COR-L47 (cell line): ENCODE data around the gene RAE1.

Source experiments
- DNase-seq: peaks from one replicate; lab custom pipeline; 2025; lab: John Stamatoyannopoulos, UW

RAE1 gene, protein sequence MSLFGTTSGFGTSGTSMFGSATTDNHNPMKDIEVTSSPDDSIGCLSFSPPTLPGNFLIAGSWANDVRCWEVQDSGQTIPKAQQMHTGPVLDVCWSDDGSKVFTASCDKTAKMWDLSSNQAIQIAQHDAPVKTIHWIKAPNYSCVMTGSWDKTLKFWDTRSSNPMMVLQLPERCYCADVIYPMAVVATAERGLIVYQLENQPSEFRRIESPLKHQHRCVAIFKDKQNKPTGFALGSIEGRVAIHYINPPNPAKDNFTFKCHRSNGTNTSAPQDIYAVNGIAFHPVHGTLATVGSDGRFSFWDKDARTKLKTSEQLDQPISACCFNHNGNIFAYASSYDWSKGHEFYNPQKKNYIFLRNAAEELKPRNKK

DNA sequence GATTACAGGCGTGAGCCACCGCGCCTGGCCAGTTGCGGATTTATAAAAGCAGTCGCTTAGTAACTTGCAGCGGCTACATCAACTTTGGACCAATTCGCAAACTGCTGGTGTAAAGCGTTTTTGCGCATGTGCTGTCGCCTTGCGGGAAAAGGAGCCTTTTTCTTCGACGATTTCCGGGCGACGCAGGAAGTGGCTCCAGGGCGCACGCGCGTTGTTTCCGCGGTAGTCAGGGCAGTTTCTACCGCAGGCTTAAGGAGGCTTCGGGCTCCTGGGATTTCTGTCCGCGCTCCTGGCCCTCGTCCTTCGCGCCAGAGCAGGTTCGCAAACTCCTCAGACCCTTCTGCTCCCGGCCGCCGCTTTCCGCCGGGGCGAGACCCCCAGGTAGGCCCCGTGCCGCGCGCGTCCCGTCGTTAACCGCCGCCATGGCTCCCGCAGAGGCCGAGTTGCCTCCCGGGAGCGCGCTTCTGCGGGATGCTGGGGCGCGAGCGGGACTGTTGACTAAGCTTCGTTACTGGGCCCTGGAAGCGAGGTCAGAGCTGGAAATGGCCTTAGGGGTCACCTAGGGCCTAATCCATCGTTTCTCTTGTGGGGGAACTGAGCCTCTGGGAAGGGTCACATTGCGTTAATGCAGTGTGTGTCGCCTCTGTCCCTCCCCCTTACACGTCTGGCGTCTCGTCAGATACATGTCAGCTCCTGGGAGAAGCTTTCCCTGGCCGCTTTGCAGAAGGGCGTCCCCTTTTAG, at the start of gene RAE1:
Gene RAE1 (plus strand): TSS at position 214 of the 742 bp plus-strand sequence. CDS start 2,784 bp downstream, outside the sequence.
- DNase-seq = peak; percentile 92

DNA sequence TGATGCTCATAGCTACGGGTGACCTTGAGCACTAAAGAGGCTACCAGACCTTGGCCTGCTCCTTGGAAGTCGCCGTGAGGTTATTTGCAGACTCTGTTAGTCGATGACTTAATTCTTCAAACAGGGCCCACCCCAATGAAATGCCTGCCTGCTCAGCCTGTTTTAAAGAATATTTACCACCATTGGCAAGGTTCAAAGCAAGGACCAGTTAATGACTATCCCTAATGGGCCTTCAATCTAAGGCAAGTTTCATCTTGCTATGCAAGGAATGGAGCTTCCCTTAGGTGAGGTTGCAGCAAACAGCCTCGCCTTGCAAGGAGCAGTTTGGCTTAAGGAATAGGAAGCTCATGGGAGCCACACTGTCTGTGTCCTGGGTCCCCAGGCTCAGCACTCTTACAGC, 44.3 kb upstream of the RAE1 start:
- no peak for DNase-seq

DNA sequence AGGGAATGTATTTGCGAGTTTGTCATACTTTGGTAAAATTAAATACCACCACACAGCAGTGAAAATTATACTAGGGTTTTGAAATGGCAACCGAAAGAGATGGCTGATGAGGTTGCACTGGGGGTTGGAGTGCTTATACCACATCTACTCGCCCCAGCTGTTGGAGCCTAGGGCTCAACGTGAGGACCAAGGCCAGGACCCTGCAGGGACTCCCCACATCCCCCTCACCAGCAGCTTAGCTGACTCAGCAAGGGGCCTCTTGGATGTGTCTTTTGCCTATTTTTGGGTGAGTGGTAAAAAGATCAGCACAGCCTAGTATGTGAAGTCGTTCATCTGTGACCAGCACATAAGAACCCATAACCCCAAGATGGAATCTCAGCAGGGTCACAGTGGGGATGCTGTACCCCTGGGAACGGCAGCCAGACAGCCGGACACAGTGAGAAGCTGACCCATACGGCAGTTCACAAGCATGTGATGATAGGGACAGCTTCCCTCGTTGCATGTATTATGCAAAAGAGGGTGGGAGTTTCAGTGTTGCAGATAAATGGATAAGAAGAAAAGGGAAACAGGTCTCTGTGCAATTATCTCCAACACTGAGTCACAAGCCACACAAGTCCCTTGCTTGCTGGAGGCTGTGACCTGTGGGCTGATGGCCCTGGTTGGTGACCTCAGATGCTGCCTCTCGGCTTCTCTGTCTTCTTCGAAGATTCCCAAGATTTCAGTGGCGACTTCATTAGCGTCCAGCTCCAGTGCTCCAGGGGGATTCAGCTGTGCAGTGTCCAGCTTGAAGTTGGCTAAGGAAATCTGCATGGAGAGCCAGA, 42.4 kb upstream of the RAE1 start:
- no peak for DNase-seq

DNA sequence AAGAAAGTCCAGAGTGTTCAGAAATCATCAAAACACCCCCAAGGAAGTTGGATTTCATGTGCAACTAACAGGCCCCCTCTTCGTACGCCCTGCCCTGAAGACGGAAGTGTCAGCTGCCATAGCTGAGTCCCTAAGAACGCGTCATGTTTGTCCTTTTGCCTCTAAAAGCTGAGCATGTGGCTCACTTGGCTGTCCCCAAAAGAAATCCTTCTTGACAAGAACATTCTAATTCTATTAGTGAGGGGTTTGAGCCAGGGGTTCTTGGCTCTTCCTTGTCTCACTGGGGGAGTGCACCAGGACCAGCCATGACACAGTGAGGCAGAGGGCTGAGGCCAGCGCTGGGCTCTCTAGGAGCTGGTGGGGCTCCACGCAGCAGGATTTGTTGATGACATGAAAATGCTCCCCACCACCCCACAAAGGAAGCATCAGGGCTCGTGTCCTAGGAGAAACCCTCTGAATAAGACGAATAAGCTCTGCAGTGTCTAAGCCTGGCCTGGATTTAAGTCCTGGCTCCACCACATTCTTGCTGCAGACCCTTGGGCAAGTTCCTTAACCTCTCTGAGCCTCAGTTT, 41.4 kb upstream of the RAE1 start:
- no peak for DNase-seq

DNA sequence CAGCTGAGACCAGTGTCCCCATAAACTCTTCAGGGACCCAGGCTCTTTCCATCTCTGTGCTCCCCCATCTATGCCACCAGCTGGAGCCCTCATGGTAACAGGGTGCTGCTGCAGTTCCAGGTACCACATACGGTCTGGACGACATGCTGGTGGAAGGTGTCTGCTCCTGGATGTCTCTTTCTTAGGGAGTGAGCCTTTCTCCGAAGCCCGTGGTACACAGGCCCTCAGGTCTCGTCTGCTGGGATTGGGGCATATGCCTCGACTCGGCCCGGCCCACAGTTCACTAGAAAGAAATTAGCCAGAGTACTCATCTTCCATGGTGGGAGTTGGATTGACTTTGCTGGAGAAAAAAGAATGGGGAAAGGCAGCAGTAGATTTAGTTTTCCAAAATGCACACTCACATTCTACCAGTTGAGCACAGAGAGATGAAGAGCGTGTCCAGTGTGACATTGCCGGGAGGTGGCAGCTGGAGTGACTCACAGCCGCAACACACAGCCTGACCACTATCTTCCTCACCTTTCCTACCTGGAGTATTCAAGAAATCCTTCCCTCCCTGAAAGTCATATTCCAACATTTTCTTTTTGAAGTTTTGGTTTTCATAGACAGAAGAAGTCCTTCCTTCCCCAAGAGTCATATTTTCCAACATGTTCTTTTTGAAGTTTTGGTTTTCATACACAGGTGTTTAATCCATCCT, 40.1 kb upstream of the RAE1 start:
- DNase-seq = no peak

DNA sequence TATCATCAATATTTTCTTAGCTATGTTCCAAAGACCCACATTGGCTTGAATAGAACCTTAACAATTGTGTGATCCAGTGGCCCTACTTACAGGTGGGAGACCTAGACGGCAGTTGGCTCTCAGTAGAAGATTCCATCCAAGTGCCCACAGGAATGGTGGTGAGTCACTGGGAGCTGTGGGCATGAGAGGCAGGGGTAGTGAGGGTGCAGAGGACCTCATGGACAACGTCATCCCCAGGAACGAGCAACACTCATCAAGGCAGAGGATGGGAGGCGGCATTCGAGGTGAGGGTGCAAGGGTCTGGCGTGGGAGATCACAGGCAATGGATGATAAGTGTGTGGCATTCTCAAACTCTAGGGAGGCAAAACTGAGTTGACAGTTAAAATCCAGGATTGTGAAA, 38.9 kb upstream of the RAE1 start:
- no peak for DNase-seq

DNA sequence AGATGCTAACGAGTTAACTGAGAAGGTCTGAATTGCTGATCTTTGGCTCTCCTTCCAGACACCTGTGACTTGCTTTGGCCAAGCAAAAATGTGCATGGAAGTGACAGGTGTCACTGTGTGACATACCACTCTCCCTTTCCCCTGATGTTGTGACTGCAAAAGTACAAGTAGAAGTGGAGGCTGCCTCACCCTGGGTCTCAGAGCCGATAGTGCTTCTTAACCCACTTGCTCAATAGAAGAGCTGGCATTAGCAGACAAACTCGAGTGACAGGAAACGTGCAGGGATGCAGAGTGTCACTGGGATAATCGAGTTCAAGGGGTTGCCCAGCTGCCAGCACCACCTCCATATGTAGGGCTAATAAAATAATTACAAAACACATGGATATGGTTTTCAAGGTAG, 37.8 kb upstream of the RAE1 start:
- DNase-seq = no peak

DNA sequence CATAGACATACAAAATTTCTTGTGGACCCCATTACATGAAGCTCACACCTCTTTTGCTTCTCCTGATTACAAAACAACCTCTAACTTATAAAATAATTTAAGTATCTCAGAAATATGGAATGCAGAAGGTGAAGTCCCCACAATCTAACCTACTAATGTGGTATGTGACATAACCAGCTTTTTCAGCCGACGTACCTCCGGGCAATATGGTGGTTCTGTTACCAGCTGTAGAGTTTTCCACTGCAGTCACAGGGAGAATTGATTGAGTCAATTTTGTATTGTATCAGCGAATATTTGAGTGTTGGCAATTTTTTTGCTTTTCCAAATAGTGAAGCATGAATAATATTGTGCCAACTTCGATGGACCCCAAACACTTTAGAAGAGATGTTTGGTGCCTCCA, 37.1 kb upstream of the RAE1 start:
- DNase-seq = no peak

DNA sequence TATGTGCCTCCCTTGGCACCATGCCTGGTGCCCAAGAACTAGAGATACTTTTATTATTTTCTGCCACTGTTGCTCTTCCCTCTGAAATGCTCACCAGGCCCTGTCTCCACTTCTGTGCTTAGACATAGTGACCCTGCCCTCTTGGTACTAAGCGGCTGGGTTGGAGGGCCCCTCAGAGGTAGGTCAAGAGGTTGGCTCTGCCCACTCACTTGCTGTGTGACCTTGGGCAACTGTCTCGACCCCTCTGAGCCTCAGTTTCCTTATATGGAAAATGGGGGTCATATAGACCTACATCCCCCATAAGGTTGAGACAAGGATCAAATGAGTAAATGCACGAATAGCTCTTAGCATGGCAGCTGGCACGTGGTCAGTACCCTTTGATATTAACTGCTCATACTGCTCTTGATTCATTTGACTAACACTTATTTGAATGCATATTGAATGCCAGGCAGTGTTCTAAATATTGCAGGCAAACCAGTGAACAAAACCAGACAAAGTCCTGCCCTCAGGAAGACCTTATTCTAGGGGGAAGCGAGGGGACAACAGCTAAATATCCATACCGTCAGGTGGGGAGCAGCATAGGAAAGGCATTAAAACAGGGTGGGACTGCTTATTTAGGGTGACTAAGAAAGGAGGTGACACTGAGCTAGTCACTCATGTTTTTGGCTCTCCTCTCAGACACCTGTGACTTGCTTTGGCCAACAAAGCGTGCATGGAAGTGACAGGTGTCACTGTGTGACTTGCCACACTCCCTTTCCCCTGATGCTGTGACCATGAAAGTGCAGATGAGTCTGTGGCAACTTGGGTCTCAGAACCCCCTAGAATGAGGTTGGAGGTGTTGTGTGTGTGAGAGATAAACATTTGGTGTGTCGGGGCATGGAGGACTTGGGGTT, 35.7 kb upstream of the RAE1 start:
- DNase-seq = no peak

DNA sequence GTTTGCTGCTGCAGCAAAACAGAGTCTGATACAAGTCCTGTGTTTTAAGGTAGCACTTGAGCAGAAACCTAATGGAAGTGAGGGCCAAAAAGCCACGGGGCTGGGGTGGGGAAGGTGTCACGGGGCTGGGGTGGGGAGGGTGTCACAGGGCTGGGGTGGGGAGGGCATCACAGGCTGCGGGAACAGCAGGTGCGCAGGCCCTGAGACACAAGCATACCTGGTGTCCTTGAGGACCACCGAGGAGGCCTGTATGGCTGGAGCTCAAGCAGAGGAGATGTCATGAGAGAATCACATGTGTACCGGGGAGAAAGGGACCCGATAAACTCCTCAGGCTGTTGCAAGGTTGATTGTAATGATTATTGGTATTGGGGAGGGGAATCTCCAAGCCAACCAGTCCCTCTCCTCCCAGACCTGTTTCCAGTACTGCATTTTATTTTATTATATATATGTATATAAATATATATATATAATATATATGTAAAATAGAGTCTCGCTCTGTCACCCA, 35.0 kb upstream of the RAE1 start:
- DNase-seq = no peak

DNA sequence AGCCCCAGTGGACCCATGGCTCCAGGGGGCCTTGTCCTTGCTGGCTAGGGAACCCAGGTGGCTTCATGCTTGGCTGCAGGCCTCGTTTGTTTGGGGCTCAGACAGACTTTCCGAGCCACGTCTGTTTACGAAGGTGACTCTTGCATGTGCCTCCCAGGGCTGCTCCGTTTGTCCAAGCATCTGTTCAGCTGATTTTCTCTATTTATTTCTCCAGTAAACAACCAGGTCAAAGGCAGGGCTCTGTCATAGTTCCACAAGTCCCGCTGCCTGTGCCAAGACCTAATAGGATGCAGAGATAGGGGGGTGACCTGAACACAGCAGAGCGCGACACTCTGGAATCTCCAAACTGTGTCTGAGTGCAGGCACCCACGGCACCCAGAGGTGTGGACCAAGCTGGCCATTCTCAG, 34.3 kb upstream of the RAE1 start:
- no peak for DNase-seq

DNA sequence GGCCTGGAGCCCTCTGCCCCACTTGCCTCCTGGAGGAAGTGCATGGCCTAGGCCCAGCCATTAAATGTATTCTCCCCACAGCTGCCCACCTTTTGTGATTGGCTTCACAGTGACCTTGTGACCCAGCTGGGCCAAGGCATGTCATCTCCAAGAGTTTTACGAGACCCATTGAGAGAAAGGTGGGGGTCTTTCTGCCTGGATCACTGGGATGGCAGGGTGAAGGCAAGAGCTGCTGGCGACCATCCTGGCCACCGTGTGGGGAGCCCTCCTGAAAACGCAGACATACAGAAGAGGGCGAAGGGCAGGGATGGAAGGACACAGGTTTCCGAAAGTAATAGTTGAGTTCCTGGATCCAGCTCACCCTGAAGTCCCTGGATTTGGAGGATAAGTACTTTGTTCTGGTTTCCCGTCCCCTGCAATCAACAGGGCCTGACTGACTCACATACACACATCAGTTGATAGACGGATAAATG, 33.7 kb upstream of the RAE1 start:
- no peak for DNase-seq

DNA sequence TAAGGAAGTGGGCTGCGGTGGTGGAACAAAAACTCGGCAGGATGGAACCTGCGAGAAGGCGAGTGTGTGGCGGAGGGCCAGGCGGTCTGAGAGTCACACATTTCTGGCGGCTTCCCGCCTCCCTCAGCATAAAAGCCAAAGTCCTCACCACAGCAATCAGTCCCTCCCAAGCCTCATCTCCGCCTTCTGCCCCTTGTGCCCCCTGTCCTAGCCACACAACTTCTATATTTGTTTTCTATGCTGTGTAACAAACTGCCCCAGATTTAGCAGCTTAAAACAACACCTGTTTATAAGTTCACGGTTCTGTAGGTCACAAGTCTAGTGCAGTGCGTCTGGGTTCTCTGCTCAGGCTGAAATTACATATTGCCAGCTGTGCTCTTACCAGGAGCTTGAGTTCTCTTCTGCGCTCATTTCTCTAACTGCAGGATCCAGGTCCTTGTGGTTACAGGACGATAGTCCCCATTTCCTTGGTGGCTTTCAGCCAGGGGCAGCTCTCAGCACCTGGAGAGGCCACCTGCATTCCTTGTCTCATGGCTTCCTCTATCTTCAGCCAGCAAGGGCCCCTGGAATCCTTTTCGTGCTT, 33.2 kb upstream of the RAE1 start:
- DNase-seq = no peak

DNA sequence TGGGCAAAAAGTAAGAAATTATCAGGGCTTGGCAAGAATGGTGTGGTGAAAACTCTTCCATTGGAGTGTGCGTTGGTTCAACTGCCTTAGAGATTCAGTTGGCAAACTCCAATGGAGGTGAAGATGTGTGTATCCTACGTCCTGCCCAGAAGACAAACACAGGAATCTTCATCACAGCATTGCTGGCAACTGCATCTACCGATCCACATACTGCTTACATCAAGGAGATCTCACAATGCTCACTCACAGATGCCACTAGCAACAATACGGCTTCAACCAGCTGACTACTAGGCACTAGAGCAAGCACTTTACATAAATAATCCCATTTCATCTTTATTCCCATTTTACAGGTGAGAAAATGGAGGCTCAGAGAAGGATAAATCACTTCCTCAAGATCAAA, 31.5 kb upstream of the RAE1 start:
- no peak for DNase-seq

DNA sequence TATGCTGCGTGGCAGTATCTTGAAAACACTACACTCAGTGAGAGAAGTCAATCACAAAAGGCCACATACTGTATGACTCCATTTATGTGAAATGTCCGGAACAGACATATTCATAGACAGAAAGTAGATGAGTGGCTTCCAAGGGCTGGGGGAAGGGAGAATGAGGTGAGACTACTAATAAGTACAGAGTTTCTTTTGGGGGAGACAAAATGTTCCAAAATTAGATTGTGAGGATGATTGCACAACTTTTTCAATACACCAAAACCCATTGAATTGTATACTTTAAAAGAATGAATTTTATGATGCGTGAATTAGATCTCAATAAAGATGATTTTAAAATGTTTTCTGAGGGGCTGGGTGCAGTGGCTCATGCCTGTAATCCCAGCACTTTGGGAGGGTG, 30.7 kb upstream of the RAE1 start:
- no peak for DNase-seq

DNA sequence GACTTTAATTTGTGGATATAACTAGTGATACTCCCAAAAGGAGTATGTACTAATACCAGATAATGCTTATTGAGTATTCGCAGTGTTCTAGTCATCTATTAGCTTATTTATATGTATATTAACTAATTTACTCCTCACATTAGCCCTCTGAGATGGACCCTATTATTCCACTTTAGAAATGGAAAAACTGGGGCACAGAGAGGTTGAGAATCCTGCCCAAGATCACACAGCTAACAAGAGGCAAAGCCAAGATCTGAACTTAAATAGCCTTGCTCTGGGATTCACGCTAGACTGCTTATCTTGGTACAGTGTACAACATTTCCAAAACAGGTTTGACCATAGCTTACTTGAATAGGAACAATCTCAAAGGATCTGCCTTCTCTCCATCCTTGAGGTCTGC, 29.9 kb upstream of the RAE1 start:
- no peak for DNase-seq

DNA sequence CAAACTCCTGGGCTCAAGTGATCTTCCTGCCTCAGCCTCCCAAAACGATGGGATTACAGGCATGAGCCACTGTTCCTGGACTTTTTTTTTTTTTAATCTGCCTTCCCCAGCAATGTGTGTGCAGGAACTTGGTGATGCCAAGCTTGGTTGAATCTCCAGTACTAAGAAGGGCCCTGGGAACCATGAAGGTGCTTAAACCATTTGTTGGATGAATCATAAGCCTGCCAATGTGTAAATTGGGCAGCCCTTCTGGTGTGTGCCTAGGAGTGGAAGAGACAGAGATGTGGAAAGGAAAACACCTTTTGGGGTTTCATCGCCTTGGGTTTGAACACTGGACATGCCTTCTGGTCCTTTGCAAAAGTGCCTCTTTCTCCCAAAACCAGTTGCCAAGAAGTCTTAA, 28.6 kb upstream of the RAE1 start:
- DNase-seq = no peak

DNA sequence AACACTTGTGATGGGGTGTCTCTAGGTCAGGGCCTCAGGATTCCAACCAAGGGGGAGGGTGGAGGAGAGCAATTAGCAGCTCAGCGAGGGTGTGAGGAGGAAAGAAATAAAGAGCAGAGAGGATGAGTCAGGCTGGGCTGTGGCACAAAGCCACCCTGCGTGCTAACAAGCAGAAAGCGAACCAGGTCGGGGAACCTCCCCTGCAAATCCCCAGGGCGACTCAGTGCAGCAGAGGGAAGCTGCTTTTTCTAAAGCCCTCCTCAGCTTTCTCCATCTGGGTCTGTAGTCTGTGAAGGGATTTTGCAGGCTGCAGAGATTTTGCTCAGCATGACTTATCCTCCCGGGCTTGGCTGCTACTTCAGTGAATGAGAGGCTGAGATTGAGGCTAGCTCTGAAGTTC, 28.0 kb upstream of the RAE1 start:
- no peak for DNase-seq

DNA sequence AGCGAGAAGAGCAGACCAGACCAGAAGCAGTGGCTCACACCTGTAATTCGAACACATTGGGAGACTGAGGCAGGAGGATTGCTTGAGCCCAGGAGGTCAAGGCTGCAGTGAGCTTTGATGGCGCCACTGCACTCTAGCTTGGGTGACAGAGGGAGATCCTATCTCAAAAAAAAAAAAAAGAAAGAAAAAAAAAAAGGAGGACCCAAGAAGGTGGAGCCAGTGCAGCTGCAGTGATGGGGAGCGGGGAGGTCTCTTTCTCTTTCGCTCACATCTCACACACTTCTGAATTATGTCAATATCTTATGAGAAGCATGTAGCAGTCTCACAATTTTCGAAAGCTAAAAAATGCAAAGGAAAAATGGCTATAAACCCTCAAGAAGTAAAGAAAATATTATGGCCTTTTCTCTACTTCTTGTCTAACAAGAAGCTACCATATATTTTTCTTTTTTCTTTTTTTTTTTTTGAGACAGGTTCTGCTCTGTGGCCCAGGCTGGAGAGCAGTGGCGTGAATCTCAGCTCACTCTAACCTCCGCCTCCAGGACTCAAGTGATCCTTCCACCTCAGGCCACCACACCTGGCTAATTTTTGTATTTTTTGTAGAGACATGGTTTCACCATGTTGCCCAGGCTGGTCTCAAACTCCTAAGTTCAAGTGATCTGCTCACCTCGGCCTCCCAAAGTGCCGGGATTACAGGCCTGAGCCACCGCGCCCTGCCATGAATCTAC, 25.3 kb upstream of the RAE1 start:
- no peak for DNase-seq
